C4-2B (cell line): ENCODE measurements around the gene SMTNL2.

ENCODE experiments used
- CTCF ChIP-seq: fragments of 450-650 bp; conservative IDR thresholded peaks from 2 replicates; pipeline ENCODE4 v1.5.1; 2017; ENCODE audit warnings: mild to moderate bottlenecking
- ZFX ChIP-seq: fragments of 450-650 bp; IDR thresholded peaks from 2 replicates; pipeline ENCODE4 v1.6.1; 2017

GRCh38 chr17:4594406-4594805 lies 10.1 kb downstream of the SMTNL2 start:
- TF ChIP-seq CTCF, result no peak
- no peak for TF ChIP-seq ZFX
